NCI-H2107 (cell line): Measurements from ENCODE around the gene BEX2.
"Not testable (repeated sequence)": the region's sequence is repeated elsewhere in the genome, so short reads cannot be mapped to it uniquely, and the experiment has no call there.

Source experiments
- DNase-seq: peaks from one replicate; lab custom pipeline; 2025; lab: John Stamatoyannopoulos, UW

BEX2 gene

DNA sequence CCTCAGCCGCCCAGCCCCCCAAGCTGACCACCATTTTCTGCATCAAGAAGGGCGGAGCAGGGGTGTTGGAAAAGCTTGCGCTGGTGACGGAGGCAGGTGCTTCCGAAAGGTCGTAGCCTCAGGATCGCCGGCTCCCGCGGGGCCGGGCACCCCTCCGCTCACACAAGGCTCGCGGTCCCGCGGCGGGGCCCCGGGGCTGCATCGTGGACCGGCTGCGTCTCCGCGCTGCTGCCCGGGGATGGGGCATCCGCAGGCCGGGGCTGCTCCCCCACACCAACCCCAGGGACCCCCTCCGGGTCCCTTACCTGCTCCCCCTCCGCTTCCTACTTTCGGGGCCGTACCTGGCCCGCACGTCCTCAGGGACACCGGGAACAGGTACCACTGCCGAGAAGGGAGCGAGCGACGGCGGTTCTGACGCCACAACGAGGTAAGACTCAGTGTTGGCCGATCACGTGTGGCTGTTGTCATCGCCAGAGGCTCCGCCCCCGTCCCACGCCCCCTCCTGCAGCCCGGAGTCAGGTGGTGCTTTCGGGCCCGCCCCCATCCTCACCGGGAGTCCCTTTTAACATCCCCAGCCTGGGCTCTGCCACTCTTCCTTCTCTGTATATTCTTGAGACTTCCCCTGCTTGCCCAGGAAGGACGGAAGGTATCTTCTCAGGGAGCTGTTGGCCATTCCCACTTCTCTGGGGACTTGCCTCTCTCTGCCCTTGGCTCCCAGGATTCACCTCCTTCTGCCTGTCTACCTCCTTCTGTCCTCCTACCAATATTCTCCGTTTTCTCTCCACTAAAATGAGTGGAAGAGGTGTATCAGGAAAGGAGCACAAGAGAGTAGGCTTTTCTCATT is at the start of gene BEX2:
BEX2 (minus strand) TSS at position 436 of the 844 bp plus-strand sequence. CDS start 1,014 bp downstream, outside the sequence.
- peak; percentile 86 for DNase-seq

DNA sequence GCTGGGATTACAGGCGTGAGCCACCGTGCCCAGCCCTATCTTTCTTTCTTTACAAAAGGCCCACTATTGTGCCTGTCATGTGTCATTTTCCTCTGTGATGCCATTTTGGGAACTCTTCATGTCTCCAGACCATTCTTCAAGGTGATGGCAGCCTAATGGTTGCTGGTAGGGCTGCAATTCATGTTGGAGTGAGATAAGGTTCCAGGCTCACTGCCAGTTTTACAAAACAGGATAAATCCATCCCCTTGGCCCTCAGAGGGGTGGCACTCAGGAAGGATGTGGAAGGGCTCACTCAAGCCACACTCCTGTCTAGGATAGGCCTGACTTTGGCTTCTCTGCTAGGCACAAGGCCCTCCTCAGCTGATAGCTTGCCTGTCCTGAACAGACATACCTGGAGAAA is 49.3 kb upstream of the BEX2 start:
- no peak for DNase-seq

DNA sequence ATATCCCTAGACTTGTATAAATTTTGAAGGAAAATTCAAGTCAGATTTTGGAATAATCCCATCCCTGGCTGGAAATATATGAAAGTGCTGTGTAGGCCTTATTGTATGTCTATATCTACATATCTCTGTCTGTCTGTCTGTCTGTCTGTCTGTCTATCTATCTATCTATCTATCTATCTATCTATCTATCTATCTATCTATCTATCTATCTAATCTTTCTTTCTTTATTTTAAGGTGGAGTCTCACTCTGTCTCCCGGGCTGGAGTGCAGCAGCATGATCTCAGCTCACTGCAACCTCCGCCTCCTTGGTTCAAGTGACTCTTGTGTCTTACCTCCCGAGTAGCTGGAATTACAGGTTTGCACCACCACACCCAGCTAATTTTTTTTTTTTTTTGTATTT is 48.8 kb upstream of the BEX2 start:
- DNase-seq, result not testable (repeated sequence)

DNA sequence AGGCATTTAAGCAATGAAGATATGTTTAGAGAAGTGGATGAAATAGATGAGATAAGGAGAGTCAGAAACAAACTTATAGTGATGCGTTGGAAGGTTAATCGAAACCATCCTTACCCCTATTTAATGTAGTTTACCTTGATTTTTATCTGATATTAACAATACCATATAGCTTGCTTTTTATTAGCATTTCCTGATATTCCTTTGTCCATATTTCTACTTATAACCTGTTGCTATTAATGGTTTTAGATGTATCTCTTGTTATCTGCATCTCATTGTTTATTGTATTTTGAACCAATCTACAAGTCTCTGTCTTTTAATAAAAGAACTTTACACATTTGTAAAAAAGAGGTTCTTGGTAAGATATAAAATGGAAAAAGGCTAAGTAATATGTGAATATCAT is 47.1 kb upstream of the BEX2 start:
- DNase-seq, result no peak

DNA sequence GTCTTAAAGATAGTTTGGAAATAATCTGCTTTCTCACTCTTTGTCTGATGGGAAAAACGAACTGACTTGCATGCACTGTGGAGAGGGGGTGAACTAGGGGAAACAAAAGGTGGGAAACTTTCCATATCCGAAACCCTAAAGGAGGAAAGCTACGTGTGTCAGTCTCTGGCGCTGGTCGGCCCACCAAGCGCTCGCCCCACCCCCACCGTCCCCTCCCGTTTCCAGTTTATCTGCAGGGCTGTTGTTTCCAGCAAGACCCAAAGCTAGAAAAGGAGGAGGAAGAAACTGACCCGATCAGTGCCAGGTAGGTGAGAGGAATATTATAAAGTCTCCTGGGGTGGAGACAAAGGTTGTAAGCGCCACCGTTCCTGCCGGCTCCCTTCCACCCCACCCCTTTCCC is 46.1 kb upstream of the BEX2 start:
- no peak for DNase-seq

DNA sequence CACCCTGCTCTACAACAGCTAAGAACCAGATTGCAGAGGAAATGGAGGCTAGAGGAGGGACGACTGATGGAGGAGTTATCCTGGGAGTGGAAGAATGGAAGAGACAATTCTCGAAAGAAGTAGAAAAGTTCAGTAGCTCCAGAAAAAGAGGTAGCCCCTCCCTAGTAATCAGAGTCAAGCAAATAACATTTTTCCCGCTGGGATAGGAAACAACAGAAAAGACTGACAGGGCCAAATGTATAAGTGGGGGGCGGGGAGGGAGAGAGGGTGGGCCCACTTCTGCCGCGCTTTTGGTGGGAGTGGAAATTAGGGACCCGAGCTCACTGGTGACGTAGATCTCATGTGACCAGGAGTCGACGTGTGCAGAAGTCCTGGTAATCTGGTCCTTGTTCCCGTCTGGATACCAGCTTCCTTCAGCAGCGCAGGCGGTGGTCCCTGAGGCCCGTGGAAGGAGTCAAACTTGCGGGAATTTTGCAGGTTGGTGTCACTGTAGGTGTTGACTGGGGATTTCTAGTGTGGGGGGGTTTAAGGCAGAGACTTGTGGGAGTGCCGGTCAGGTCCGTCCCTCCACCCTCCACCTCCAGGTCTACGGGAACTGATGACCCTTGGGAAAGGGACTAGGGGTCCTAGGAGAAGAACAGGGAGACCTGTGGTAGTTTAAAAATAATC is 45.5 kb upstream of the BEX2 start, which contains the start of gene TCEAL9:
TCEAL9 (plus strand) TSS at position 377 of the 669 bp plus-strand sequence. CDS start 1,179 bp downstream, outside the sequence.
- DNase-seq, result peak; percentile 37

DNA sequence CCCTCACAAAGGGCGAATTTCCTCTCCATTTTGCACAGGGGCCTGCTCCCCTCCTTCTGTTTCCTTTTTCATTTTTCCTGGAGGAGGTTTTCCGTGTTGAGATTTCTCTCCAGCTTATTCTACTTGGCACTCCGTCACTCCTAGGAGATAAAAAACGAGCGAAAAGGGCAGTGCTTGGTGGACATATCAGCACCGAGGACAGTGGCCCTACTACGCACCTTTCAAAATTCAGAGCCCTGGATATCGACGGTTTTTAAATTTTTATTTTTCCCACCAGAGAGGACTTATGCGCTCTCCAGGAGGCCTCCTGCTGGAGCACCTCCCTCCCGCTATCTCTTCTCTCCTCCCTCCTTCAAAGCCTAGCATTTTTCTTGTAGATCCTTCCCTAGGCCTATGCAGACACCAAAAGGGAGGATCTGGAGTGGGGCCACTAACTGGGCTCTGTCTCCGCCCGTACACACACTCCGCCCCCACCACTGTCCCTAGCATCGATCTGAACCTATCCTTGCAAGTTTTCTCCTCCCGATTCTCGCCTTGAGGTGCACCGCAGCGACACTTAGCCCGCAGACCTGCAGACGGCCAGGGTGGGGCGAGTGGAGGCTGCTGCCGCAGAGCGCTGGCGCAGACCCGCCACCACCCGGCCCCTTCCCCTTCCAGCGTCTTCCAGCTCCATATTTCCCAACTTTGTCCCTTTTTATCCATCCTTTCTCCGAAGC is 37.0 kb upstream of the BEX2 start:
- no peak for DNase-seq

DNA sequence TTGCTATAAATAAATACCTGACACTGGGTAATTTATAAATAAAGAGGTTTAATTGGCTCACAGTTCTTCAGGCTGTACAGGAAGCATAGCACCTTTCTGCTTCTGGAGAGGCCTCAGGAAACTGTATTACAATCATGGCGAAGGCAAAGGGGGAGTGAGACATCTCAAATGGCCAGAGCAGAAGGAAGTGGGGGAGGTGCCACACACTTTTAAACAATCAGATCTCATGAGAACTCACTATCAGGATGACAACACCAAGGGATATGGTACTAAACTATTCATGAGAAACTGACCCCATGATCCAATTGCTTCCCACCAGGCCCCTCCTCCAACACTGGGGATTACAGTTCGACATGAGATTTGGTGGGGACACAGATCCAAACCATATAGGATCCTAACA is 33.8 kb upstream of the BEX2 start:
- DNase-seq, result no peak

DNA sequence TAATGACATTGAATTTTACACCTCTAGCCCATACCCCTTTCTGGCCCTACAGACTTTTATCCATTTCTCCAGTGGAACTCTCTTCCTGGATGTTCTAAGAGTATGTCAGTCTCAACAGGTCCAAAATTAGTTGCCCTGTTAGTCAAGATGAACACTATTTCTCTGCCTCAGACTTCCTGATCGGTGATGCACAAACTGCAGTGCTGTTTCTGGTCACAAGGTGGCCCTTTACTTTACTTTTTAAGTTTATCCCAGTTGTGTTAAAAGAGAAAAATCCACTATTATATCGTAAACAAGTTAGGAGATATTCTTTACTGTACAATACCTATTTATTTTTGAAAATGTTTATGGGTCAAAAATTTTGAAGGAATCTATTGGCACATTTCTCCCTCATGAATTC is 32.3 kb upstream of the BEX2 start:
- no peak for DNase-seq

DNA sequence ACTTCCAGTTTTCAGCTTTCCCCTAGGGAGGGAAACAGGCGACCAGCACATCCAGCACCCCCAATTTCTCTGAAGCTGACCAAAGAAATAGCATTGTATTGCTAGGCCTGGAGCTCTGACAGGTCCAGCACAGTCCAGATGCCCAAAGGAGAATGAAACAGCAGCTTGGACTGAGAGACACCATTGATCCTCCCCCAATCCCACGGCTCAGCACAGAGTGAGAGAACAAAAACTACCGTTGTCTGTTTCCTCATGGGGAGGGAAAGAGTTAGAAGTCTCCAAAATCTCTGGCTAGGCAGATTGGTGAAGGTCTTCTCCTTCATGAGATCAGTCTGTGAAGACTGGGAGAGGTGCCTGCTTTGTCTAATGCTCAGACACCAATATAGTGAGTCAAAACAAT is 27.9 kb upstream of the BEX2 start:
- no peak for DNase-seq

DNA sequence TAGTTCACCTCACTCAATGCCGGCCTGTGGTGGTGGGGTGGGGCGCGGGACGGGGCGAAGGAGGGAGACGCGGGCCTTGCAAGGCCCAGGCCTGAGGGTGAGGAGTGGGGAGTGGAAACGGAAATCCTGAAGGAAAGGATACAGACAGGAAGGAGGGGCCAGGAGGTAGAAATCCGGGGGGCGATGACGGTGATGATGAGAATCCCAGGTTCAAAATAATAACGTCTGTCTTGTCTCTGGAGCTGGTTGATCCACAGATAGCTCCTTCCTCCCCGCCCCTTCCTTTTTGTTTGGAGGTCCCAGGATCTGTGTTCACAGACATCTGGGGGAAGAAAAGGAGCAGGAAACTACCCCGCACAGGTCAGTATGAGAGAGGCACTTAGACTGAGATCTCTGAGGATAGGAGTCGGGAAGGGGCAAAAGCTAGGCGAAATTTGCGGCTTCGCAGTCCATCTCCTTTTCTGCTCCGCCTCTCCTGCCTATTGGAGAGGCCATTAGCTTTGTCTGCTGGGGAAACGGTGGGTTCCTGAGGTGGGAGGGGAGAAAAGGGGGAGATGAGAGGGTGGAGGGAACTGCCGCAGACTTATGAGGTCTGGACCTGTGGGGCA is 20.0 kb upstream of the BEX2 start:
- no peak for DNase-seq

DNA sequence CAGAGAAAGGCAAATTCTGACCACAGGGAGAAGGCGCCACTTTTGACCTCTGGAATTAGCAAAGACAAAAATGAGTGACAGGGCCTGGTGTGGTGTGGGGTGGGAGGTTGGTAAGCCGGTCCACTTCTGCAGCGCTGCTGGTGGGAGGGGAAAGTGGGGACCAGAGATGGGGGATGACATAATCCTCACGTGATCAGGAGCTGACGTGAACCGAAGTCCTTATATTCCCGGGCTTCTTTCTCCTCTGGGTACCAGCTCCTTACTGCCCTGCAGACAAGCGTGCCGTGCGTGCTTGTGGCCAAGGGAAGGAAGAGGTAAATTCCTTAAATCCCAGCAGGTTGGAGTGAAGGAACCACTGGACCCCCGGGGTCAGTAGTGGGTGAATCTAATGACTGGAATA is 19.2 kb upstream of the BEX2 start, which contains the start of gene TCEAL7:
TCEAL7 (plus strand) TSS at position 249 of the 400 bp plus-strand sequence. CDS start 1,165 bp downstream, outside the sequence.
- DNase-seq, result no peak

DNA sequence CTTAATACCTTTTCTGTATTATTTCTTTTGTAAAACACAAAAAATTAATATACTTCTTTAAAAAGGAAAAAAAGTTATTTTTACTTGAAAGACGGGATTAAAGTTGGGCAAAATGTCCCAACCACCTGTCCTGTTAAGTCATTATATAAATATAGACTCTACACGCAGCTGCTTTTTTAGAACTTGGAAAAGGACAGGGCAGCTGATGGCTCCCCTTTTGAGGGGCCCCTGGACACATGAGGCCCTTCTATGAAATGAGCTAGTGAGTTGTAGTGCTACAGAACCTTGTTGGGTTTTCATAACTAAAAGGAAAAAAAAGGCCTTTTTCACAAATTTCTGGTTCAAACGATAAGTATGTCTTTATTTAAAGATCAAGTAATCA is 600 bp upstream of the BEX2 start:
- DNase-seq, result no peak

DNA sequence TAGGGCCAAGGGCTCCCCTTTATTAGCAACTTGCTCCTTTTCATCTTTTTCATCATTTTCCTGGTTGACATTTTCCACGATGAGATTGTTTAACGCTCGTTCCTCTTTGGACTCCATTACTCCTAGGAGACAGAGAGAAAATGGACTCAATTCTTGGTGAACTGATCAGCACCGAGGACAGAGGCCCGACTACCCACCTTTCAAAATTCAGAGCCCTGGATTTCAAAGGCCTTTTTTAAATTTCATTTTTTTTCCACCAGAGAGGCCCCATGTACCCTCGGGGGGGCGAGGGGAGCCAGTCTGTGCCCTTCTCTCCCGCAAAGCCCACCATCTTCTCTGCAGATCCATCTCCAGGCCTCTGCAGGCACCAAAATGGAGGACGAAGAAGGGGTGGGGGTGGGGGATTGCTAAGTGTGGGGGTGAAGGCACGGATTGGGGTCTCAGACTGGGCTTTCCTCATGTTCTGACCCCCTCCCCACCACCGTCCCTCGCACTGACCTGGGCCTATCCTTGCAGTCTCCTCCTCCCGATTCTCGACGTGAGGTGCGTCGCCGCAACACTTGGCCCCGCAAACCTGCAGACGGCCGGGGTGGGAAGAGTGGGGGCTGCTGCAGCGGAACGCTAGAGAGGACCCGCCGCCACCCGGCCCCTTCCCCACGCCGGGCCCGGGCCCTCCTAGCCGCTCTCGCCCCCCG is 783 bp downstream of the BEX2 start:
- DNase-seq, result no peak

DNA sequence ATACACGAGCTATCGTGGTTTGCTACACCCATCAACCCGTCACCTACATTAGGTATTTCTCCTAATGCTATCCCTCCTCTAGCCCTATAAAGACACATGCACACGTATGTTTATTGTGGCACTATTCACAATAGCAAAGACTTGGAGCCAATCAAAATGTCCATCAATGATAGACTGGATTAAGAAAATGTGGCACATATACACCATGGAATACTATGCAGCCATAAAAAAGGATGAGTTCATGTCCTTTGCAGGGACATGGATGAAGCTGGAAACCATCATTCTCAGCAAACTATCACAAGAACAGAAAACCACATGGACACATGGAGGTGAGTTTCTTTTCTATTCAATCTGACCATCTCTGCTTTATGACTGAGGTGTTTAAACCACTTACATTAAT is 5.1 kb downstream of the BEX2 start:
- not testable (repeated sequence) for DNase-seq

DNA sequence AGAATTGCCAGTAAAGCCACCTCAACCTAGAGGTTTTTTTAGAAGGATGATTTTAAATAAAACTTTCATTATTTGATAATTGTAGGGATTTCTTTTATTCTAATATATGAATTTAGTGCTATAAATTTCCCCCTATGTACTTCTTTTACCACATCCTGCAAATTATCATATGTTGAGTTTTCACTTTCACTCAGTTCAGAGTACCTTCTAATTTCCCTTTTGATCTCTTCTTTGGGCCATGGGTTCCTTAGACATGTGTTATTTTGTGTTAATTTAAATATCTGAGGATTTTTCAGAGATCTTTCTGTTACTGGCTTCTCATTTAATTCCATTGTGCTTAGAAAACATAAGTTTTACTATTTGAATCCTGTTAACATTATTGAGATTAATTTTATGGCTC is 6.1 kb downstream of the BEX2 start:
- no peak for DNase-seq

DNA sequence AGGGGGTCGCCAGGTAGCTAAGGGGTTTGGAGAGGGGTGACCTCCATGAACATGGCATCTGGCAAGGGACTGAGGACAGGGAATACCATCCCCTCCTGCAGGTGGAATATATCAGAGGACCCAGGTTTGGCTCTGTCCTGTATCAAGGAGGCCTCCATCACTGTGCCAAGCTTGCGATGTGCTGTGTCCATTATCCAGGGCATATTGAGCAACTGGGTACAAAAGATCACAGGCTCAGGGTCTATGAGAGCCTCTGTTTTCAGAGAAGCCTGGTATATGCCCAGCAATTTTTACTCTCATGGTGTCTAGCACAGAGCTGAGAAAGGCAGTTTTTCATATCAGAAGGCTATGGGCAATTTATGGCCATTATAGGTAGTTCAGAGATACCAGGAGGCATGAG is 17.7 kb downstream of the BEX2 start:
- DNase-seq, result no peak

DNA sequence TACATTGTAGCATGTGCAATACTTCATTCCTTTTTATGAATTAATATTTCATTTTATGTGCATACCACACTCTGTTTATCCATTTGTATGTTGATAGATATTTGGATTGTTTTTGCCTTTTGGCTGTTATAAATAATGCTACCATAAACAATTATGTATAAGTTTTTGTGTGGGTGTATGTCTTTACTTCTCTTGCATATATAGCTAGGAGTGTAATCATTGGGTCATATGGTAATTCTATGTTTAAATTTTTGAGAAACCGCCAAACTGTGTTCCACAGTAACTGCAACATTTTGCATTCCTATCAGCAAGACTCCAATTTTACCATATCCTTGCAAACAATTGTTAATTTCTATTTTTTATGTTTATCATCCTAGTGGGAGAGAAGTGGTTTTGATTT is 31.2 kb downstream of the BEX2 start:
- DNase-seq, result no peak

DNA sequence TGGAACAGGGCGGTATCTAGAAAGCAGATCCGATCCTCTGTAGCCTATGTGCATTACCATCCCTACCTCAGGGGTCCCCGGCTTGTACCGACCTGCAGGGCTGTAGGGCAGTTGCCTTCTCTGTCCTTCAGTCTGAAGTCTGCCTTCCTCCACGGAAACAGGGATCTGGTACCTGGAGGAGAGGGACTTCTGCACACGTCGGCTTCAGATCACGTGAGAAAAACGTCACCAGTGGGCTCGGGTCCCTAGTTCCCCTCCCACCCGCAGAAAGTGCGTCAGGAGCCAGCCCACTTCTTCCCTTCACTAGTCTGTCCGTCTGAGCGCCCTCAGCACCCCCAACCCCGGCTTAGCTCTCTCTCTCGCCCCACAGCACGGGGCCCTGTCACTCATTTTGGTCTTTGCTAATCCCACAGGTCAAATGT is 34.2 kb downstream of the BEX2 start, which contains the start of gene TCEAL5:
TCEAL5 (minus strand) TSS at position 170 of the 422 bp plus-strand sequence. CDS start 2,187 bp downstream, outside the sequence.
- DNase-seq, result no peak

DNA sequence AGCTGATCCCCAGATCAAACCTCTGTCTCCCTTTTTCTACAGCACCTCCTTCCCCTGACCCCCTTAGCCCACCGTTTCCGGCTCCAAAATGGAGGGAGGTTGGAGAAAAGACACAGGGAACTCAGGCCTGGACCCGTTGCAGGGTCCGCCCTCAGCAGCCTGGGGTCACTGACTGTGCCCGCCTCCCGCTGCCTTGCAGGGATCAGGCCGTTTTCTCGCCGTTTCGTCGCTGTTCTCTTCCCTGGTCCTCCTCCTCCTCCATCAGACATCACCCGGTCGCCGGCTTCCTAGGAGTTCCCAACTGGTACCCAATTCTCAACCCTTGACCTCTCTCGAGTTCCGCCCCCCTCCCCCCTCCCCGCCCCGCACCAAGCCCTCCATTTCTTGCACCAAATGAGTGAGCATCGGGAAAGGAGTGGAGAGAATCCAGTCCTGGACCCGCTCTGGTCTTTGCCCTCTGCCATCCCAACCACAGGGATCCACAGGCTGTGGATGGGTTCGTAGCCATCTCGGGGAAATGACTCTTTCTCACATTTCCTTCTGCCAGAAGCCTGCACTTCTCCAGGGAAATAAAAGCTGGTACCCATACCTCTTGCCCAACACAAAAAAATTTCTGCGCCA is 34.7 kb downstream of the BEX2 start:
- no peak for DNase-seq

DNA sequence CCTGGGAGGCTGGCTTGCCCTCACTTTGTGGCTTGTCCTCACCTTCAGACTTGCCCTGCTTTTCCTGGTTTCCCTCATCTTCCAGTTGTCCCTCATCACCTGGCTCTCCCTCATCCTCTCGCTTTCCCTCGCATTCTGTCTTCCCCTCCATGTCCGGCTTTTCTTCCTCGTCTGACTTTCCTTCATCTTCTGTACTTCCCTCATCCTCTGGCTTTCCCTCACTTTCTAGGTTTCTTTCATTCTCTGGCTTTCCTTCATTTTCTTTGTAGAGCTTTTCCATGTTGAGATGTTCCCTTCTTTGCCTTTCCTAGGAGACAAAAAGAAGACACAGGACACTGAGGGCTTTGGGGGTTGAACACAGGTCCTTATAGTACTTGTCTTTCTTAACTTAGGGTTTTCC is 36.5 kb downstream of the BEX2 start:
- DNase-seq, result no peak
